HG03196 (cell line): ENCODE results near the gene BMP8A.
"Not testable (repeated sequence)": the region's sequence is repeated elsewhere in the genome, so short reads cannot be mapped to it uniquely, and the experiment has no call there.

Source experiments
- ATAC-seq: cut with Tn5 transposase; IDR thresholded peaks from one replicate; pipeline ENCODE4 v1.9.1; 2021; ENCODE audit not compliant: unreplicated experiment

BMP8A gene

DNA sequence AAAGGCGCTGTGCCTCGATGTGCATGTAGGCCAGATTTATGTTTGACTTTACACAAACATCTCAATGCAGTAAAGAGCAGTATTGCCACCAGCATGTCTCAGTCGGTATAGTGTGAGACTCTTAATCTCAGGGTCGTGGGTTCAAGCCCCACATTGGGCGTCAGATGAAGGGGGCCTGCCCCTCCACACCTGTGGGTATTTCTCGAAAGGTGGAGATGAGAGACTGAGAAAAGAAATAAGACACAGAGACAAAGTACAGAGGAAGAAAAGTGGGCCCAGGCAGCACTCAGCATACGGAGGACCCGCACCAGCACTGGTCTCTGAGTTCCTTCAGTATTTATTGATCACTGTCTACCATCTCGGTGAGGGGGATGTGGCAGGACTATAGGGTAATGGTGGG is 13.0 kb downstream of the BMP8A start:
- ATAC-seq = not testable (repeated sequence)

DNA sequence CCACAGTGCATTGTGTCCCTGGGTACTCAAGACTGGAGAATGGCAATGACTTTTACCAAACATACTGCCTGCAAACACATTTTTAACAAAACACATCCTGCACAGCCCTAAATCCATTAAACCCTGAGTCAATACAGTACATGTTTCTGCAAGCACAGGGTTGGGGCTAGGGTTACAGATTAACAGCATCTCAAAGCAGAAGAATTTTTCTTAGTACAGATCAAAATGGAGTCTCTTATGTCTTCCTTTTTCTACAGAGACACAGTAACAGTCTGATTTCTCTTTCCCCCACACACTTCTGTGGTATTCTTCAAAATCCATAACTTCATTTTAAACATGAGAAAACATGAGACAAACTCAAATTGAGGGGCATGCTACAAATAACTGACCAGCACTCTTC is 13.9 kb downstream of the BMP8A start:
- ATAC-seq = no peak

DNA sequence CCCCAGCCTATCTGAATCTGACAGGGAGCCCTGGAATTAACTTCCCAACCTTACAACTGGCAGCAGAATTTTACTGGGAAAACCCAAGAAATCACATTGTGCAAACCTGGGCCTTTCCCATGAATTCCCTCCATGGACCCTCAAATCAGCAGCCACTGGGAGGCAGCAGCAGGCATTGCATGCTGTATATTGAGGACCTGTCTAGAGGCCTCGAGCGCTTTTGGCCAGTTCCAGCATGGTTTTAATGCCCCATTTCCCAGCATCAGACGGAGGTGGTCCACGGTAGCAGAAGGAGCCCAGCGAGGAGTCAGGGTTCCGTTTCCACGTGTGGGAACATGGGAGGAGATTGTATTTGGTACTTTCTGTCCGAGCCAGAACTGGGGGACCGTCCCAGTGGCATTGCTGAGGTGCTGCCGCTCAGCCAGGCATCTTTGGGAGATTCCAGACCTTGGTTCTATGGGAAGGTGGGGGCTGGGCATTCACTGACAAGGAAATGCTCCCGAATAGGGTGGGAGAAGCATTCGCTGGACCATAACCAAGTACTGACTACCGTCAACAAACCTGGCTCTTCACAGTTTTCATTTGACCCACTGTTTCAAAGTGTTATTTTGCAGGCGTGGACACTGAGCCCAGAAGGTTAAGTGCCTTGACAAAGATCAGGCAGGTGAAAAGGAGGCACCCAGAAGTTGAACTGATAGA is 15.9 kb downstream of the BMP8A start:
- no peak for ATAC-seq

DNA sequence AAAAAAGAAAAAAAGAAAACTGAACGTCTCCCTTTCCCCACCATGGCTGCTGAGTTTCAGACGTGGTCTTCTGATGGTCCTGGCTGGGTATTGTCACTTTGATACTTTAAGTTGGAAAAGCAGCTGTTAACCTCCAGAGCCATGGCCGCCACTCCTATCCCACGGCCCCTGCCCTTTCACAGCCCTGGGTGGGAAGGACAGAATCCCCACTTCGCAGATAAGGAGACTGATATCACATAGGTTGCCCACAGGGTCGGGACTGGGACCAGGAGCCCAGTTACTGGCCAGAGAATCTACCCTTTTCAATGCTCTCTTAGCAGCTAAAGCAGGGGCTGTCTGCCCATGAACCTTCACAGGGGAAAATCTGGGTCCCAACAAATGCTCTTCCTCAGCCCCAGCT is 16.8 kb downstream of the BMP8A start:
- no peak for ATAC-seq

DNA sequence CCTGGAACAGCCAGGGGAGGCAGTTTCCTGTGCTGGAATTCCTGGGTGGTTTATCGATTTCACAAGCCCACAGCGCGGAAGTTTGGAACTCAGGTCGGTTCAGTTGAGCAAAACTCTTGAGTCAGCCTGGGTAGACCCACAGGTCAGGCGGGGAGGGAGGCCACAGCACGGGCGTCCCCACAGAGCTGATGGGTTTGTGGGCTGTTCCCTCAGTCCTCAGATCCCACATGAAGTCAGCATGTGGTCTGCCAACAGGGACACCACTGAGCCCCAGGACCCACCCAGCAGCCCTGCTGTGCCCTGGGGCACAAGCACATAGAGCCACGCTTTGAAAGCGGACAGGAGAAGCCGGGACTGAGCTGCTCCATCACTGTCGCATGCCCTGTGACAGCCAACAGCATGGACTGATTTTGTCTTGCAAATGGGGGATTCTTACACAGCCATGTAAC is 17.4 kb downstream of the BMP8A start:
- ATAC-seq = peak; percentile 11

DNA sequence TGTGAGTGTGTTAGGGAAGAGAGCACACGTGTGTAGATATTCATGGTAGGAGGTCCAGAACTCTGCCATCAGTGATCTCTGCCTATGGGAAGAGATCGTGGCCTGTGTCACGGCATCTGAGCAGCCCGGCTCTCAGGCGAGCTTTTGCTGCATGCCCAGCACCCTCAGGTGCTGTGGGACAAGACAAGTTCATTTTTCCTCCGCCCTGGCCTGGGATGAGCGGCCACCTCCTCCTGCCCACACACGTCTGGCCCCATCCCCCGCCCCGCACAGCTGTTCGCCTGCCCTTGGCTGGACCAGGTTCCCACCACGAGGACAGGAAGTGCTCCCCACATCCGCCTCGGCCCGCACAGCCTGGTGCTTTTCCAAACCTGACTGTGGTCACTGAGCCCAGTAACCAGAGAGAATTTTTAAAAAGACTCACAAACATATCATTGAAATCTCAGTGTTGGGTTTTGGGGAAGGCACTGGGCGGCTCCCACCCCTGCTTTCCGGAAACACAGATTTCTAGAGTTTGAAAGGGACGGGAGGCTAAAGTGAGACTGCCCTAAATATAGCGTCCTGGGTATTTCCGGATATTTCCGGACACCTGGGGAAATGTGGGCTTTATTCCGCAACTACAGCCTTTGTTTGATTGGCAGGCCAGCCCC is 18.0 kb downstream of the BMP8A start:
- ATAC-seq = peak; percentile 61

DNA sequence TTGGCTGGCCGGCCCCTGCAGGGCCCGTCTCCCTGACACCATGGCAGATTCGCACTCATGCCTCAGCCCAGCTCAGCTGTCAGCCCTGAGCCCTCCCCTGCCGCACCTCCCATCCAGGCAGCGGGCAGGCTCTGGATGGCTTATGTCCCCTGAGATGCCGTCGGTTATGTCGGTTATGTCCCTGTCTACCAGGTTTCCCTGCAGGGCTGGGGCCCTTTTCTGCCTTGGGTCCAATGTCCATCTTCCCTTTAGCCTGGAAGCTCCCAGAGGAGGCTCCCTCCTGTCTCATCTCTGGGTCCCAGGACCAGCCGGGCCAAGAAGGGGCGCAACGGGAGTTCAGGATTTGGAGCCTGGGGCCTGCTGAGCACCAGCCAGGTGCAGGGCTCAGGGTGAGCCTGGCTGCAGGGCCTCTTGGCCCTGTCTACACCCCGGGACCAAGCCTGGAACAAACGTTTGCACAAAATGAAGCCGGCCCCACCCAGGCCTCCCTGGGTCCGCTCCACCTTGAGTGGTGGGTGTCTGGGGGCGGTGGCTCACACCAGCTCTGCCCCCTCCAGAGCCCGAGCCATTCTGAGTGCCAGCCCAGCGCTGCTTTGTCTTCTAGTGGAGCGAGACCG is 19.2 kb downstream of the BMP8A start:
- not testable (repeated sequence) for ATAC-seq

DNA sequence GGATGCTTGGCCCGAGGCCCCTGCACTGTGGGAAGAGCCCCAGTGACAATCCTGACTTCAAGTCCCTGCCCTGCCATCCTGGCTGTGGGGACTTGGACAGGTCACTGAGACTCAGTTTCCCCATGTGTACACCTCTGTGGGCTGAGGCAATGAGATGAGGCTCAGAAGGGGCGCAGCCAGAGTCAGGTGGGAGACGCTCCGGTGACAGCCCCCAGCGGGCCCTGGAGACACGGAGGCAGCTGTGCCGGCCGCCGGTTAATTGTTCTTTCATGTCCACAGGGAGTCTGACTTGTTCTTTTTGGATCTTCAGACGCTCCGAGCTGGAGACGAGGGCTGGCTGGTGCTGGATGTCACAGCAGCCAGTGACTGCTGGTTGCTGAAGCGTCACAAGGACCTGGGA is 20.0 kb downstream of the BMP8A start:
- ATAC-seq = not testable (repeated sequence)

DNA sequence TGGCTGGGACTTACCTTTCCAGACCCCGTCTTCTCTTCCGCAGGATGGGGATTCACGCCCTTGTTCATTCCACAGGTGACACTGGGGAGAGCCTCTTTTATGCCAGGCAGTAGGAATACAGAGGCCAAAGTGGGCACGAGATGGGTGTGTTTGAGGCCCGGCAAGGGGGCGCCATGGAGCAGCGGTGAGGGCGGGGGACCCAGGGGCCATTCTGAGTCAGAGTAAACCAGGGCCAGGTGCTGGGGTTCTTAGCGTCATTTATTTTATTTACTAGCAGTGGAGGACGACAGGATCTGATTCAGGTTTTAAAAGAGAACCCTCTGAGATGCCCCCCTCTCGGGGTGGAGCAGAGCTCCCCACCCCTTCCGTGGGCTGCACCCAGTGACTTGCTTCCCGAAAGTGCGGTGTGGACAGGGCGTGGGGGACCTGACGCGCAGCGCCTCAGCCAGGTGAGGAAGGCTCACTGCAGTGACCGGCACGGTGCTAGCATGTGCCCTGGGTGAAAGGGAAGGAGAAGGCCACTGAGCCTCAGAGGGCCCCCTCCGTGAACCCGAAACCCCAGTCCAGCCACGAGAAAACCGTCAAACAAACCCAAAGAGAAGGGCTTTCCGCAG is 20.9 kb downstream of the BMP8A start:
- not testable (repeated sequence) for ATAC-seq

DNA sequence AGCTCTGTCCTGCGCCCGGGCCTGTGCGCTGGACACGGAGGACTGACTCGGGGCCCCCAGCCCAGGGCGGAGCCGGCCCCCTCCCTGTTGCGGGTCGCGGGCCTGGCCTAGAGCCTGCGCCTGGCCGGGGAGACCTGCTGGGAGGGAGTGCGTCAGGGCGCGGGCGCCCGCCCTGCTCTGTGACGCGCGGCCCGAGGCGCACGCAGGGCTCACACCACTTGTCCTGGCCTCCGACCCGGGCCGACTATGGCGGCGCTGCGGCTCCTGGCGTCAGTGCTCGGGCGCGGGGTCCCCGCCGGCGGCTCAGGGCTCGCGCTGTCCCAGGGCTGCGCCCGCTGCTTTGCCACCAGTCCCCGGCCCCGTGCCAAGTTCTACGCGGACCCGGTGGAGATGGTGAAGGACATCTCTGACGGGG is 23.3 kb downstream of the BMP8A start:
- ATAC-seq = not testable (repeated sequence)

DNA sequence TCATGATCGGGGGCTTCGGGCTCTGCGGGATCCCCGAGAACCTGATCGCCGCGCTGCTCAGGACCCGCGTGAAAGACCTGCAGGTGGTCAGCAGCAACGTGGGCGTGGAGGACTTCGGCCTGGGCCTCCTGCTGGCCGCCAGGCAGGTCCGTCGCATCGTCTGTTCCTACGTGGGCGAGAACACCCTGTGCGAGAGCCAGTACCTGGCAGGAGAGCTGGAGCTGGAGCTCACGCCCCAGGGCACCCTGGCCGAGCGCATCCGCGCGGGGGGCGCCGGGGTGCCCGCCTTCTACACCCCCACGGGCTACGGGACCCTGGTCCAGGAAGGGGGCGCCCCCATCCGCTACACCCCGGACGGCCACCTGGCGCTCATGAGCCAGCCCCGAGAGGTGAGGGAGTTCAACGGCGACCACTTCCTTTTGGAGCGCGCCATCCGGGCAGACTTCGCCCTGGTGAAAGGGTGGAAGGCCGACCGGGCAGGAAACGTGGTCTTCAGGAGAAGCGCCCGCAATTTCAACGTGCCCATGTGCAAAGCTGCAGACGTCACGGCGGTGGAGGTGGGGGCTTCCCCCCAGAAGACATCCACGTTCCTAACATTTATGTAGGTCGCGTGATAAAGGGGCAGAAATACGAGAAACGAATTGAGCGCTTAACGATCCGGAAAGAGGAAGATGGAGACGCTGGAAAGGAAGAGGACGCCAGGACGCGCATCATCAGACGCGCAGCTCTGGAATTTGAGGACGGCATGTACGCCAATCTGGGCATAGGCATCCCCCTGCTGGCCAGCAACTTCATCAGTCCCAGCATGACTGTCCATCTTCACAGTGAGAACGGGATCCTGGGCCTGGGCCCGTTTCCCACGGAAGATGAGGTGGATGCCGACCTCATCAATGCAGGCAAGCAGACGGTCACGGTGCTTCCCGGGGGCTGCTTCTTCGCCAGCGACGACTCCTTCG is 24.0 kb downstream of the BMP8A start:
- ATAC-seq = not testable (repeated sequence)

DNA sequence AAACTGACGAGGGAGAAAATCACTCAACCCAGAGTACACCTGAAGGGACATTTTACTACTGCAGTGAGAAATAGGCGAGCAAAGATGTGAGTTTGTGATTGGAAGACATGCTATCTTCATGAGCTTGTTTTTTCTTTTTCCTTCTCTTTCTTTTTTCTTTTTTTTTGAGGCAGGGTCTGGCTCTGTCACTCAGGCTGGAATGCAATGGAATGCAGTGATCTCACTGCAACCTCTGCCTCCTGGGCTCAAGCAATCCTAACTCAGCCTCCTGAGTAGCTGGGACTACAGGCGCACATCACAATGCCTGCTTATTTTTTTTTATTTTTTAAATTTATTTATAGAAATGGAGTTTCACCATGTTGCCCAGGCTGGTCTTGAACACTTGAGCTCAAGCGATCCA is 25.4 kb downstream of the BMP8A start:
- not testable (repeated sequence) for ATAC-seq

DNA sequence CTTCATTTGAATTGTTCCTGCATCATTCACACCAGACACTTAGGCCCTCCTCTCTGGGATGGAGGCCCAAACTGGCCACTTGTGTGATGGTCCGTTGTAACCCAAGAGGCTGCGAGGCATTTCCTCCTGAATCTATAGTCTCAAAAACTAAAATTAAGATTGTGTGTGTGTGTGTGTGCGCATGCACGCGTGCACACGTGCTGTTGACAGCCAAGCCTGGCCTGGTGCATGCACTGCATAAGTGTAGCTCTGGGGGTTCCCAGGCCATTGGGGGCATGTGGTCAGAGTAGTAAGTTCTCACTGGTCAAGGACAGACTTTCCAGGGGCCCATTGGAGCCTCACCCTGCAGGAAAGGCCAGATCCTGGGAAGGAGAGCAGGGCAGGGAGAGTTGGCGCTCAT is 26.5 kb downstream of the BMP8A start:
- not testable (repeated sequence) for ATAC-seq

DNA sequence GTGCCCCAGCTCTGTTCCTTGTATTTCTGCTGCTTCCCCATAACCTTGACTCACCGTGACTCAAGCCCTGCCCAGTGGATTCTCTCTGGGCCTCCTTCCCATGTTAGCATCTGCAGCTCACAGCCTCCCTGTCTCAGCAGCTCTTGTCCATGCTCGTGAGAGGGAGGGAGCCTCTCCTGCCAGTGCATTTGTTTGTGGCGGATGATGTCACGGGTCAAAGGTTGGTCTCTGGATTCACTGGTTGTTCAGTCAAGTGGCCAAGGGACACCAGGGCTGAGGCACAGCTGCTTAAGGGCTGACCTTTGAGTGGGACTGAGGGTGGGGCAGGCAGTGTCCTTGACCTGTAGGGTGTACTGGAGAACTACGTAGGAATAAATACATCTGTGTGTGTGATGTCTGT is 27.9 kb downstream of the BMP8A start:
- not testable (repeated sequence) for ATAC-seq

DNA sequence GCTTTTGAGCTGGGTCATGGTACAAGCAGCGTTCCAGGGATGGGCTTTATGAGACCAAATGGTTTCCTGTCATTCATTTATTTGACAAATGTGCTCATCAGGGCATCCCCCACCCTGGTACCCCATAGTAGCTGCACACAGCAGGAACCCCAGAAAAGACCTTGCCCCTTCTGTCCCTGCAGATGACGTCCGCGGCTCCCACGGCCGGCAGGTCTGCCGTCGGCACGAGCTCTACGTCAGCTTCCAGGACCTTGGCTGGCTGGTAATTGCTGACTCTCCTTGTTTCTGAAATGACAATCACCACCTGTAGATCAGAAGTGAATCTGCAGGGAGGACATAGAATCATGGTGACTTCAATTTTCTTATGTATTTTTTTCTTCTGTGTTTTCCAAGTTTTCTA is 30.8 kb downstream of the BMP8A start:
- not testable (repeated sequence) for ATAC-seq

DNA sequence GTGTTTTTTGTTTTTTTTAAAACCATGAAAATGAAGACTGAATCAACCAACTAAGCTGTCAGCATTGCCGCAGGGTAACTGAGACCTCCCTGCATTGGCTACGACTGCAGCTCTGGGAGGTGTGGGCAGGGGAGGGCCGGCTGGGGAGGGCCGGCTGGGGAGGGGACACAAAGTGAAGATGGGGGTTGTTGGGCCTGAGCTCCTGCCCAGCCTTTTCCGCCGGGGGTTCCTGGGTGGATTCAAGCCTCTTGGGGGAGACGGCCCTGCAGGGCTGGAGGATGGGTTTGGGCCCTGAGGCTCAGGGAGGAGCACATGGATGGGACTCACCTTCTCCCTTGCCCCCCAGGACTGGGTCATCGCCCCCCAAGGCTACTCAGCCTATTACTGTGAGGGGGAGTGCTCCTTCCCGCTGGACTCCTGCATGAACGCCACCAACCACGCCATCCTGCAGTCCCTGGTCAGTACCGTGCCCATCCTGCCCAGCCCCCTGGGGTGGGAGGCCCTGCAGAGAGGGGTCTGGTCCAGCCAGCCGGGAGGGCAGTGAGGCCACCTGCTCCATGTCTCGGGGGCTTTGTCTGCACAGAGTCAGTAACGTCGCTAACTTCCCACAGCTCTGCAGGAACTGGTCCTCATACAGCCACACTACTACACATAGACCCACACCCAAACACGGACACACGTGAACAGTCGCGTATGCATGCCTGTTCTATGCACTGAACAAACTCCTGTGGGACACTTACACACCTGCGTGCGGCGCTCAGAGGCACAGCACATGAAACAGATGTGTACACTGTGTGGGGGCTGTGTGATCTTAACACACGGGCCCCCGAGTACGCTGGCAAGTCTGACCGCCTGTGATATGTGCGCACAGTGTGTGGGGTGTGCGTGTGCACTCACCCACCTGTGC is 31.5 kb downstream of the BMP8A start:
- ATAC-seq = no peak

DNA sequence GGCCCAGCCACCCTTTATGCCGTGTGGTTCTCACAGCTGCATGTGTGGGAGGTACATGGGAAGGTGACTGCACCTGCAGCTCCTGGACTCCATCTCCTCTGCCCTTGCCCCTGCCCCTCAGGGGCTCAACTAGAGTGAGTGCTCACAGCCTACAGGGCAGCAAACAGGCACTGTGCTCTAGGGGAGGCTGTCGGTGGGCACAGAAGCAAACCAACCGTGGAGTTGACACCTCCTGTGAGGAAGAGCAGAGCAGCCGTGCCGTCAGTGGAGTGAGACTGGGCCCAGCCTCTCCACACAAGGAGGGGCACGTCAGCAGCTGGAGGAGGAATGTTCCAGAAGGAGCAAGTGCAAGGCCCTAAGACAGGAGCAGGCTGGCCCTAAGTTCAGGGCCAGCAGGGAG is 32.7 kb downstream of the BMP8A start:
- no peak for ATAC-seq

DNA sequence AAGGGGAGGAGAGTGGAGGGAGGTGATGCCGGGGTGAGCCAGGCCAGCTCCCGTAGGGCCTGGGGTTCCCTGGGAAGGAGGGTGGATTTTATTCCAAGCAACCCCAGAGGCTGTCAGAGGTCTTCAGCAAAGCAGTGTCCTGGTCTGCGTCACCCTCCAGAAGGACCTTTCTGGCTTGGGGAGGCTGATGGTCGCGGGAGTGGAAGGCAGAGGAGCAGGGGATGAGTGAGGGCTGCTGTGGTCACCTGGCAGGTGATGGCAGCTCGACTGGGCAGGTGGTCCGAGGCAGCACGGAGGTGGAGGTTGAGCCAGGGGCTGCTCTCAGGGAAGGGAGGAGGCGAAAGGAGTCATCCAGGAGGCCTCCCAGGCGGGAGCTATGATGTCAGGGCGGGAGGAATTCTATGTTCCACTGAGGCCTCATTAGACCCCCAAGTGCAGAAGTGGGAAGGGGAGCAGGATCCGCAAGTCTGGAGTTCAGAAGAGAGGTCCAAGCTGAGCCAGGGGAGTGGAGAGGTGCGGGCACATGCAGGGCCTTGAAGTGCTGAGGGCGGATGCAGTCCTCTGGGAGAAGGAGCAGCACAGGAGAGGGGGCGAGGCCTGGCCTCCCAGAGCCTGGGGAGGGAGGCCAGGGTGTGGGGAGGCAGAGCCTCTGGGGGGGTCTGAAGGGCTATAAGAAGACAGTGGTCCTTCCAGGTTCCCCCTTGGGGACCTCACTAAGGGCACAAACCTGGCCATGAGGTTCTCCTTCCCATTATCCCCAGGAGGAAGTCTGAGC is 33.3 kb downstream of the BMP8A start:
- no peak for ATAC-seq
